Lower lobe of right lung (tissue), 2 donors: ENCODE data around the gene DPT. TPM values are rescaled to one million over a fixed set of nuclear protein-coding genes. Genes with fewer than 3 reads are reported as not detected.

ENCODE experiments used
- ATAC-seq, 2 donors: fragments of 200-7000 bp; cut with Tn5 transposase; one replicate each; pipeline ENCODE4 v1.9.1; 2020 to 2022; ENCODE audit warnings: mild to moderate bottlenecking in 2 of 2, moderate library complexity in 2 of 2
- DNase-seq: peaks from one replicate; pipeline ENCODE4 v3.0.0-alpha.2; 2020
- H3K27ac ChIP-seq: fragments of 200-600 bp; one replicate; pipeline ENCODE4 v1.8.0; 2022
- H3K27me3 ChIP-seq: fragments of 200-600 bp; one replicate; pipeline ENCODE4 v1.8.0; 2022; ENCODE audit warnings: low read depth
- H3K36me3 ChIP-seq: fragments of 200-600 bp; one replicate; pipeline ENCODE4 v1.8.0; 2022; ENCODE audit warnings: mild to moderate bottlenecking
- H3K4me1 ChIP-seq: fragments of 200-600 bp; one replicate; pipeline ENCODE4 v1.8.0; 2022
- H3K4me3 ChIP-seq: fragments of 200-600 bp; one replicate; pipeline ENCODE4 v1.8.0; 2022; ENCODE audit warnings: mild to moderate bottlenecking
- H3K9me3 ChIP-seq: fragments of 200-600 bp; one replicate; pipeline ENCODE4 v1.8.0; 2022
- CTCF ChIP-seq: fragments of 200-600 bp; IDR thresholded peaks from one replicate; pipeline ENCODE4 v1.8.0; 2022; ENCODE audit warnings: antibody characterized with exemption, mild to moderate bottlenecking
- intact Hi-C: fragments of 100-400 bp; cut with DNase I; formaldehyde crosslinking; loops from one replicate; pipeline ENCODE4 v1.11.0; 2022
- total RNA-seq: library from RNA; stranded (reverse); fragmentation: NEBNext Ultra II Directional; extraction: Animal tissue kit (Norgen Biotek cat#: 25700); gene quantifications from one replicate; pipeline ENCODE4 v1.2.1, GENCODE V29; 2021
- donor health status: DM: no; HTN: yes; CAD: no; lungs with severe emphysema.

The DPT gene
- total RNA-seq, 1 donor from 2014 or later = 18.6 TPM

GRCh38 chr1:168752171-168752832, 23.3 kb upstream of the DPT start:
- TF ChIP-seq CTCF = no peak
- Histone ChIP-seq H3K27me3 (no peaks in the 10 kb centered on the region), H3K36me3 (no peaks in the 10 kb centered on the region), H3K27ac (no peak overlapping the region), H3K4me3 (no peak overlapping the region), H3K4me1 (no peaks in the 10 kb centered on the region), H3K9me3 (no peaks in the 10 kb centered on the region)
- intact Hi-C loops = no loop called here
- ATAC-seq = no peak
- no peak for DNase-seq

- H3K36me3 ChIP-seq = no peaks in the 10 kb centered on the region
- DNase-seq (no peak), ATAC-seq (peak; percentile 65 to 73)
- no peak overlapping the region for H3K4me3 ChIP-seq
- no peaks in the 10 kb centered on the region for H3K4me1 ChIP-seq
- no peak for TF ChIP-seq CTCF
- H3K9me3 ChIP-seq = no peaks in the 10 kb centered on the region
- H3K27ac ChIP-seq = no peak overlapping the region
- no peaks in the 10 kb centered on the region for H3K27me3 ChIP-seq
- intact Hi-C loops = no loop called here
Observed at GRCh38 chr1:168751195-168751650, 22.2 kb upstream of the DPT start.

GRCh38 chr1:168742994-168743650, 14.1 kb upstream of the DPT start:
- Histone ChIP-seq H3K4me3 (no peak overlapping the region), H3K27me3 (no peaks in the 10 kb centered on the region), H3K36me3 (no peaks in the 10 kb centered on the region), H3K4me1 (no peaks in the 10 kb centered on the region), H3K9me3 (no peaks in the 10 kb centered on the region), H3K27ac (no peak overlapping the region)
- ATAC-seq (no peak), DNase-seq (no peak)
- no peak for TF ChIP-seq CTCF
- intact Hi-C loops = no loop called here

- H3K36me3 ChIP-seq = no peaks in the 10 kb centered on the region
- no peak overlapping the region for H3K27ac ChIP-seq
- DNase-seq (no peak), ATAC-seq (no peak)
- H3K27me3 ChIP-seq = no peaks in the 10 kb centered on the region
- TF ChIP-seq CTCF = no peak
- no peaks in the 10 kb centered on the region for H3K4me1 ChIP-seq
- H3K9me3 ChIP-seq = no peaks in the 10 kb centered on the region
- intact Hi-C loops = no loop called here
- no peak overlapping the region for H3K4me3 ChIP-seq
Observed at GRCh38 chr1:168742386-168742785, 13.4 kb upstream of the DPT start.

GRCh38 chr1:168739908-168740307, 10.9 kb upstream of the DPT start:
- intact Hi-C loops = no loop called here
- H3K4me3 ChIP-seq = no peak overlapping the region
- DNase-seq (no peak), ATAC-seq (no peak)
- no peaks in the 10 kb centered on the region for H3K9me3 ChIP-seq
- H3K4me1 ChIP-seq = no peaks in the 10 kb centered on the region
- H3K27ac ChIP-seq = no peak overlapping the region
- TF ChIP-seq CTCF = no peak
- no peaks in the 10 kb centered on the region for H3K36me3 ChIP-seq
- H3K27me3 ChIP-seq = no peaks in the 10 kb centered on the region
